C4-2B (cell line): ENCODE results near the gene GRB10.

ENCODE experiments used
- H3K27ac ChIP-seq: fragments of 450-650 bp; 2 replicates; pipeline ENCODE4 v1.5.1; 2017
- CTCF ChIP-seq: fragments of 450-650 bp; conservative IDR thresholded peaks from 2 replicates; pipeline ENCODE4 v1.5.1; 2017; ENCODE audit warnings: mild to moderate bottlenecking
- ZFX ChIP-seq: fragments of 450-650 bp; IDR thresholded peaks from 2 replicates; pipeline ENCODE4 v1.6.1; 2017

GRB10 gene

GRCh38 chr7:50646069-50646468 is 136.6 kb downstream of the GRB10 start:
- no peak overlapping the region for H3K27ac ChIP-seq
- TF ChIP-seq CTCF (no peak), ZFX (no peak)

- TF ChIP-seq ZFX (no peak), CTCF (no peak)
- no peak overlapping the region for H3K27ac ChIP-seq
Observed at GRCh38 chr7:50645186-50645585, 137.5 kb downstream of the GRB10 start.

- TF ChIP-seq CTCF (no peak), ZFX (no peak)
- H3K27ac ChIP-seq: no peak overlapping the region
Observed at GRCh38 chr7:50644586-50644985, 138.1 kb downstream of the GRB10 start.

- no peak overlapping the region for H3K27ac ChIP-seq
- TF ChIP-seq CTCF (no peak), ZFX (no peak)
Observed at GRCh38 chr7:50644114-50644513, 138.6 kb downstream of the GRB10 start.

- TF ChIP-seq ZFX (no peak), CTCF (no peak)
- no peak overlapping the region for H3K27ac ChIP-seq
Observed at GRCh38 chr7:50641442-50642405, 141.0 kb downstream of the GRB10 start.

- no peak overlapping the region for H3K27ac ChIP-seq
- no peak for TF ChIP-seq CTCF
Observed at GRCh38 chr7:50640779-50641178, 141.9 kb downstream of the GRB10 start.

GRCh38 chr7:50640256-50640655 is 142.4 kb downstream of the GRB10 start:
- H3K27ac ChIP-seq: no peak overlapping the region
- TF ChIP-seq ZFX: no peak
